ENCODE measurements around the gene TMEM74B.

DNA sequence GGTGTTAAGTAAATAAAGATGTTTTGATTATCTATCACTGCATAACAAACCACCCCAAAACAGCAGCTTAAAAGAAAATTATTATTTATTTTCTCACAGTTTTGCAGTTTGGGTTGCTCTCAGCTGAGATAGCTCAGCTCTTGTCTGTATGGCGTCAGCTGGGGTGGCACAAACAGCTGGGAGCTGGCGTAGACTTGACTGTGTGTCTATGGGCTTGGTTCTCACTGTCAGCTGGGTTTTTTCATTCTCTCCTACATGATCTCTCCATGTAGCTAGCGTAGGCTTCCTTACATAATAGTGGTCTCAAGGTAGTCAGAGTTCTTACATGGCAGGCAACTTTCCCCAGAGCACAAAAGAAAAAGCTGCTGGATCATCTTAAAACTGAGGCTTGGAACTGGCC lies 6.5 kb upstream of the TMEM74B start:
- TF ChIP-seq CTCF (IDR thresholded peaks at IDR 0.05) (no peak), POLR2A (IDR thresholded peaks at IDR 0.05; ENCODE audit: low read depth) (no peak), POLR2AphosphoS5 (IDR thresholded peaks at IDR 0.05) (no peak), EP300 (IDR thresholded peaks at IDR 0.05) (no peak)
